WTC11 (cell line): ENCODE measurements around the gene HINFP.

ENCODE experiments used
- CTCF ChIP-seq: fragments of 200-600 bp; IDR thresholded peaks from 2 replicates; pipeline ENCODE4 v1.8.0; 2022; ENCODE audit warnings: antibody characterized with exemption
- ETV6 ChIP-seq: sonication (generic); formaldehyde crosslinking; IDR thresholded peaks from 2 replicates; pipeline ENCODE4 v1.8.1; 2022; ENCODE audit warnings: mild to moderate bottlenecking, missing genetic modification reagents
- NFE2L1 ChIP-seq: sonication (generic); formaldehyde crosslinking; IDR thresholded peaks from 2 replicates; pipeline ENCODE4 v1.8.1; 2023; ENCODE audit warnings: missing genetic modification reagents
- SMAD4 ChIP-seq: sonication (generic); formaldehyde crosslinking; IDR thresholded peaks from 2 replicates; pipeline ENCODE4 v1.8.0; 2022; ENCODE audit warnings: mild to moderate bottlenecking, missing genetic modification reagents
- SP1 ChIP-seq: sonication (generic); formaldehyde crosslinking; conservative IDR thresholded peaks from 2 replicates; pipeline ENCODE4 v1.8.1; 2022; ENCODE audit warnings: missing genetic modification reagents
- TCF7 ChIP-seq: sonication (generic); formaldehyde crosslinking; IDR thresholded peaks from 2 replicates; pipeline ENCODE4 v1.8.0; 2022; ENCODE audit warnings: mild to moderate bottlenecking, low read depth, missing genetic modification reagents, moderate library complexity
- ZNF138 ChIP-seq: sonication (generic); formaldehyde crosslinking; conservative IDR thresholded peaks from 2 replicates; pipeline ENCODE4 v1.8.1; 2022; ENCODE audit warnings: mild to moderate bottlenecking, moderate library complexity, missing genetic modification reagents
- TF ChIP-seq, protein P1 (sequence below): sonication (generic); formaldehyde crosslinking; IDR thresholded peaks from 2 replicates; pipeline ENCODE4 v1.8.0; 2023; ENCODE audit warnings: mild to moderate bottlenecking, missing genetic modification reagents

DNA sequence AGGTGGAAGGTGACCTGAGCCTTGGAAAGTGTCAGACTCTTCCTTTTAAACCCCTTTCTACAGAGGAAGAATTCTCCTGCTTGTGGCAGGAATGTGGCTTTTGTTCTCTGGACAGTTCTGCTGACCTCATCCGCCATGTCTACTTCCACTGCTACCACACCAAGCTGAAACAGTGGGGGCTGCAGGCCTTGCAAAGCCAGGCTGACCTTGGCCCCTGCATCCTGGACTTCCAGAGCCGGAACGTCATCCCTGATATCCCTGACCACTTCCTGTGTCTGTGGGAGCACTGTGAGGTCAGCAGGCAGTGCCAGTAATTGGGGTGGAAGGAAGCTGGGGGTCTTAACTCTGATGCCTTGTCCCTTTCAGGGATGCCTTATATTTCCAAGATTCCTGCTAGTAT, 9.3 kb downstream of the HINFP start:
- TF ChIP-seq CTCF (no peak), SP1 (CRISPR knock-in tag) (no peak), ETV6 (no peak), NFE2L1 (CRISPR knock-in tag) (no peak), SMAD4 (CRISPR knock-in tag) (no peak), ZNF138 (CRISPR knock-in tag) (no peak), TCF7 (no peak)
- TF ChIP-seq, protein P1, sequence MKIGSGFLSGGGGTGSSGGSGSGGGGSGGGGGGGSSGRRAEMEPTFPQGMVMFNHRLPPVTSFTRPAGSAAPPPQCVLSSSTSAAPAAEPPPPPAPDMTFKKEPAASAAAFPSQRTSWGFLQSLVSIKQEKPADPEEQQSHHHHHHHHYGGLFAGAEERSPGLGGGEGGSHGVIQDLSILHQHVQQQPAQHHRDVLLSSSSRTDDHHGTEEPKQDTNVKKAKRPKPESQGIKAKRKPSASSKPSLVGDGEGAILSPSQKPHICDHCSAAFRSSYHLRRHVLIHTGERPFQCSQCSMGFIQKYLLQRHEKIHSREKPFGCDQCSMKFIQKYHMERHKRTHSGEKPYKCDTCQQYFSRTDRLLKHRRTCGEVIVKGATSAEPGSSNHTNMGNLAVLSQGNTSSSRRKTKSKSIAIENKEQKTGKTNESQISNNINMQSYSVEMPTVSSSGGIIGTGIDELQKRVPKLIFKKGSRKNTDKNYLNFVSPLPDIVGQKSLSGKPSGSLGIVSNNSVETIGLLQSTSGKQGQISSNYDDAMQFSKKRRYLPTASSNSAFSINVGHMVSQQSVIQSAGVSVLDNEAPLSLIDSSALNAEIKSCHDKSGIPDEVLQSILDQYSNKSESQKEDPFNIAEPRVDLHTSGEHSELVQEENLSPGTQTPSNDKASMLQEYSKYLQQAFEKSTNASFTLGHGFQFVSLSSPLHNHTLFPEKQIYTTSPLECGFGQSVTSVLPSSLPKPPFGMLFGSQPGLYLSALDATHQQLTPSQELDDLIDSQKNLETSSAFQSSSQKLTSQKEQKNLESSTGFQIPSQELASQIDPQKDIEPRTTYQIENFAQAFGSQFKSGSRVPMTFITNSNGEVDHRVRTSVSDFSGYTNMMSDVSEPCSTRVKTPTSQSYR, result no peak
